GM21526 (cell line): ENCODE measurements around the gene ANKRD62.
"Not testable (repeated sequence)": the region's sequence is repeated elsewhere in the genome, so short reads cannot be mapped to it uniquely, and the experiment has no call there.

Experiments used
- ATAC-seq: cut with Tn5 transposase; IDR thresholded peaks from one replicate; pipeline ENCODE4 v1.9.1; 2021; ENCODE audit warnings: moderate library complexity; ENCODE audit not compliant: unreplicated experiment, low FRiP score

Gene ANKRD62

DNA sequence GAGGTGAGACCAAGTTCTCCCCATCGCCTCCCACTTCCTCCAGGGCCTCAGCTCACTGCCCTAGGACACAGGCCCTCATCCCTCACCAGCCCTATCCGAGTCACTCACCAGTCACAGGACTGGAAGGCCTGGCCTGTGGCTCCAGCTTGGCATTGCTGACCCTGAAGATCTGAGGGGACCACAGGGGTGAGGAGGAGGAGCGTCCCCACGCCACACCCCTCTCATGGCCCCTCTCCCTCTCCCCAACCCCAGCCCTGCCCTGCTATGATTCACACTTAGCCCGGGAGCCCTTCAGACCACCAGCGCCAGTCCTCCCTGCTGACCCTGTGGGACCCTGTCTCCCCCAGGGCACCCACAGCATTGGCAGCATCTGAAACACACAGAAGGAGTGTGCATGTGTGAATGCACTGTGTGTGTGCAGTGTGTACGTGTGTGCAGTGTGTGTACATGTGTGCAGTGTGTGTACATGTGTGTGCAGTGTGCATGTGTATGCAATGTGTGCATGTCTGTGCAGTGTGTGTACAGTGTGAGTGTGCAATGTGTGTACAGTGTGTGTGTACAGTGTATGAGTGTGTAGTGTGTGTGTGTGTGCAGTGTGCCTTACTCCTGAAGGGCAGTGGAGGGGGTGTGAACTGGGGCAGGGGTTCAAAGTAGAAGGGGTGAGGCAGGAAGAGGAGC lies 29.4 kb upstream of the ANKRD62 start:
- no peak for ATAC-seq

DNA sequence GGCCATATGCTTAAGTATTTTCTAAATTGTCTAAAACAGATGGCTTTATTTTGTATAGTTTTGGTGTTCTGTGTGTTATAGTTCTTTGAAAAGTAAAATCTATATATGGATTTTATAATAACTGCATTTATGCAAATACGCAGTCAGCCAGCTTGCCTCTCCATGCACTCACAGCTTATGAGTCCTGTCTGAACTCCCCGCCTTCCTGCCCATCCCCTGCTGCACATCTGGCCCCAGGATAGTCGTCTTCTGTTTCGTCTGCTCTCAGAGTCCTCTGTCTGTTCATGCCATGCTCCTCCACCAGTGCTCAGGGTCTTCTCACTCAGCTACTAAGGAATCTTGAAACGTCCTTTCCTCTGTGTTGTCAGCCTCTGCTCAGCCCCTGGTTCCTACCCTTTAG lies 28.2 kb upstream of the ANKRD62 start:
- ATAC-seq = no peak

- ATAC-seq = no peak
These were observed 26.6 kb upstream of the ANKRD62 start for GRCh38 chr18:12066910-12067511.

DNA sequence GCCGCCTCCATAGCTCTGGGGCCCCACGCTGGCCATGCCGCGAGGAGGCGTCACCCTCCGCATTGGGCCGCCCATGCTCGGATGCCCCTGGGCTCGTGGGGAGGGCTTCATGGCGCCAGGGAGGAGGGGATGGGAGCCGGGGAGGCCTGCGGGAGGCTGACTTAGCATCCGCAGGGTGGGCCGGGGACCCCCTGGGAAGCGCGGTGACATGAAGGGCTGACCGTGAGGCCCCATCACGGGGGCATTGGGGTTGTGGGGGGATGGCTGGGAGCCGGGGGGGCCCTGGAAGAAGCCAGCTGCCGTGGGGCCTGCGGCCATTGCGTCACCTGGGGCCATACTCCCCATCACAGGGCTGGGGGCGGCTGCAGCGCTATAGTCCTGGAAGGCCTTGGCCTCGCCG lies 26.0 kb upstream of the ANKRD62 start:
- no peak for ATAC-seq

GRCh38 chr18:12068316-12068949 lies 25.2 kb upstream of the ANKRD62 start:
- not testable (repeated sequence) for ATAC-seq

GRCh38 chr18:12068950-12069320 lies 24.7 kb upstream of the ANKRD62 start:
- no peak for ATAC-seq

- ATAC-seq = not testable (repeated sequence)
These were observed 22.6 kb upstream of the ANKRD62 start for GRCh38 chr18:12071066-12071465.

DNA sequence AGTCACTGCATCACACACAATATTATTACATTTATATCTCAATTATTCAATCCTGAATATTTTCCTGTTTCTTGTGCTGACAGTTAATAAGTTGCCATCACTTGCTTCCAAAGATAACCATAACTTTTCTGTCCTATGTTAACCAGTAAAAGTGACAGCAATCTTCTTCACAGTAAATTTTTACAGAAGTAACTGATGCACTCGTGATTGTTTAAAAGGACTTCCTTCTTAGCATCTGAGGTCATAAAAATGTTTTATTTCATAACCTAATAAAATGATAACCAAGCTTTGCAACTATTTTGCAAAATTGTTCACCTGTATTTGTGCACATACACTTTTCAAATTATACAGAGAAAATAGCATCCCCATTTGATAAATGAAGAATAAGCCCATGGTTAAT lies 20.6 kb upstream of the ANKRD62 start:
- ATAC-seq = no peak

GRCh38 chr18:12074736-12075135 lies 18.9 kb upstream of the ANKRD62 start:
- ATAC-seq = no peak

GRCh38 chr18:12076424-12077140 lies 17.1 kb upstream of the ANKRD62 start:
- no peak for ATAC-seq

GRCh38 chr18:12077994-12078393 lies 15.6 kb upstream of the ANKRD62 start:
- not testable (repeated sequence) for ATAC-seq

DNA sequence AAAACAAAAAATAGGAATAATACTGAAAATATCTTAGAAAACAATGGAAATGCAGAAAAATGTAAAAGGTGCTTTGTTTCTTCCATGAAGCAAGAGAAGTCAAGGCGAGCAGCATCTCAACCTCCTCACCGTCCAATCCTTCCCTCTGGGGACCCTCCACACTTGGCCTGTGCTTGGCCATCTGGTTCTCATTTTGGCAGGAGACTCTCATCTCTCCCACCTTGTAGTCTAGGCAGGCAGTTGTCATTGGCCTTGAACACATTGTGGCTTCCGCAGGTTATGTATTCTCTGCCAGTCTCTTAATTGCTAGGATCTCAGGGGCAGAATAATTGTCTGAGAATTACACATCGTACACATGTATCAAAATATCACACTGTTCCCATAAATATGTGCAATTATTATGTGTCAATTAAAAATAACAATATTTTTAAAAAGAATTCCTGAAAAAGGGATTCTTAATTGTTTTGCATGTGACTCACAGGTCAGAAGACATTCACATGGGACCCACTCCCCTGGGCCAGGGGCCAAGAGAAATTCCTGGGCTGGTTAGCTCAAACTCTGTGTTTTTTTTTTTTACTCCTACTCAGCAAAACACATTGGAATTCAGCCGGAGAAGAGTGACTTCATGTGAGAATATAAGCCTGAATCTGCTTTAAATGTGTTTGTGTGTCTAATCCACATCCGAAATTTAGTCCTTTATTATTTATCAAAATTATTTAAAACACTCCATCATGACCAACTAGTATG lies 14.0 kb upstream of the ANKRD62 start:
- no peak for ATAC-seq

DNA sequence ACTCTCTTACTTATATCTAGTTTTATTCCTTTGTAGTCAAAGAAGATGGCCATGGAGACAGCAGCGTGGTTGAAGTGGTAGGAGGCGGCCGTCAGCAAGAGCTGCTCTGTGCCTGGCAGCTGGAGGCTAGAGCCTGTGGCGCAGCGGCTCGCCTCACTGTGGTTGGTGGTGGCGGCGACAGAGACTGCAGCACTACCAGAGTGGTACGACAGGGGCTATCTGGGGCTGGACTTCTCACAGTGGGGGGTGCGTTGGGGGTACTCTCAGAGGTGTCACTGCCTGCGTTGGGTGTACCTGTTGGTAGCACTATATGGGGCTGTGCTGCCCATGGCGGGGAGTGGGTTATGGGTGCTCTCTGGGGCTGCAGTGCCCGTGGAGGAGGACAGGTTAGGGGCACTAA lies 8.5 kb upstream of the ANKRD62 start:
- ATAC-seq = no peak

DNA sequence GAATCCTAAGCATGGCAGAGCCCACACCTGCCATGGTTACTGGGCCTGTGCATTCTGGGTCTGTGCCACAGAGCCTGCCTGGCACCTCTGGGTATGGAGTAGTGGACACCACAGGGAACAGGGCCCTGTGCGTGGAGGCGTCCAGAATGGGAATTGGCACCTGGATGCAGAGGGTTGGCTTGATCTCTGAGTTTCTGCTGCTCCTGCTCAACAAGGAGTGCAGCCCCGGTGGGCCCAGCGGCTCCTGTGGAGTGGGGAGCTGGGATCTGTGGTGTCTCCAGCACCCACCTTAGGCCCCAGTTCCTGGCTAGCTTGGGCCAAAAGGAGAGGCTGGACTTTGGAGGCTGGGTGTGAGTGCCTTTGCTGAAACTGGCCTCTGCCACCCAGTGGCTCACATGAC lies 7.9 kb upstream of the ANKRD62 start:
- ATAC-seq = no peak

DNA sequence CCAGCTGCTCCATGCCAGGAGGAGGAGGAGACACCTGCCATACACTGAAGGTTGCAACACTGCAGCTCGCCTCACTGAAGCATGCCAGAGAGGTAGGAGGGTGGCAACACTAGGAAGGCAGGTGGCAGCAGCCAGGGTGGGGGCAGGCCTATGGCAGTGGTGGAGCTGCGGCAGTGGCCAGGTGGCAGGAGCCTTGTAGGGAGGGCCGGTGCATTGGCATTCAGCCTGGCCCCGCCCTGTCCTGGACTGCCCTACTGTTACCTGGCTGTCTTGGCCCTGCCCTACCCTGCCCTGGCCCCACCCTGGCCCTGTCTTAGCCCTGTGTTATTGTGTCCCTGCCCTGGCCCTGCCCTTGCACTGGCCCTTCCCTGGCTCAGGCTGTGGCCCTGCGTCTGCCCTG lies 7.4 kb upstream of the ANKRD62 start:
- ATAC-seq = no peak

DNA sequence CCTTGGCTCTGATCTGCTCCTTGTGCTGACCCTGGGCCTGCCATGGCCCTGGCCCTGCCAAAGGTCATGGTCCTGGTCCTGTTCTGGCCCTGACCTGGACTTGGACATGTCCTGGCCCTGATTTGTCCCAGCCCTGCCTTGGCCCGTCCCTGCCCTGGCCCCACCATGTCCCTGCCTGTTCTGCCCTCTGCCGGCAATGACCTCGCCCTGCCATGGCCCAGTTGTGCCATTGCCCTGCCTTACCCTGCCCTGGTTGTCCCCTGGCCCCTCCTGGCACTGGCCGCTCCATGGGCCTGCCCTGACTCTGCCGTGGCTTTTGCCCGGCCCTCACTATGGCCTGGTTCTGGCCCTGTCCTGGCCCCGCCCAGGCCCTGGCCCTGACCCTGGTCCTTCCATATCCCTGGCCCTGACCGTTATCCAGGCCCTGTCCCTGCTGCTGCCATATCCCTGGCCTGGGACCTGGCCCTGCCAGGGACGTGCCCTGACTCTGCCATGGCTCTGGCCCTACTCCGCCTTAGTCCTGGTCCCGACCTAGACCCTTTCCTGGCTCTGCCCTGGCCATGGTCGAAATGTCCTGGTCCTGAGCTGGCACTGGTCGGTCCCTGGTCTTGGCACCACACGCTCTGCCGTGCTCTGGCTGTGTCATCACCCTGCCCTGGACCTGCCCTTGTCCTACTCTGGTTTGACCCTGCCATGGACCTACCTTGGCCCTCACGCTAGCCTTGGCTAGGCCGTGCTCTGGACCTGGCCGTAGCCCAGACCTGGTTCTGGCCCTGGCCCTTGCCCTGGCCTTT lies 6.8 kb upstream of the ANKRD62 start:
- ATAC-seq = no peak

GRCh38 chr18:12087471-12088025 lies 6.1 kb upstream of the ANKRD62 start:
- ATAC-seq = no peak

- ATAC-seq = no peak
These were observed 5.5 kb upstream of the ANKRD62 start for GRCh38 chr18:12088096-12088495.

GRCh38 chr18:12088731-12089375 lies 4.8 kb upstream of the ANKRD62 start:
- ATAC-seq = no peak
